Neural progenitor cell (in vitro differentiated cells): Measurements from ENCODE around the gene RAPGEF6.

Experiments
- CTCF ChIP-seq: fragments of 200-600 bp; sonication (generic); IDR thresholded peaks from 2 replicates; pipeline ENCODE4 v1.5.1; 2017; ENCODE audit warnings: antibody characterized with exemption, mild to moderate bottlenecking
- EZH2 ChIP-seq: fragments of 200-600 bp; sonication (generic); IDR thresholded peaks from 2 replicates; pipeline ENCODE4 v1.6.1; 2017; ENCODE audit warnings: antibody characterized with exemption, mild to moderate bottlenecking, moderate library complexity

- TF ChIP-seq EZH2 (no peak), CTCF (no peak)
Observed at GRCh38 chr5:131378721-131379541, 256.1 kb downstream of the RAPGEF6 start.
